KG1 (cell line): ENCODE data around the gene EGFR.

Experiments
- DNase-seq: peaks from one replicate; lab custom pipeline; 2025; lab: John Stamatoyannopoulos, UW

EGFR gene

DNA sequence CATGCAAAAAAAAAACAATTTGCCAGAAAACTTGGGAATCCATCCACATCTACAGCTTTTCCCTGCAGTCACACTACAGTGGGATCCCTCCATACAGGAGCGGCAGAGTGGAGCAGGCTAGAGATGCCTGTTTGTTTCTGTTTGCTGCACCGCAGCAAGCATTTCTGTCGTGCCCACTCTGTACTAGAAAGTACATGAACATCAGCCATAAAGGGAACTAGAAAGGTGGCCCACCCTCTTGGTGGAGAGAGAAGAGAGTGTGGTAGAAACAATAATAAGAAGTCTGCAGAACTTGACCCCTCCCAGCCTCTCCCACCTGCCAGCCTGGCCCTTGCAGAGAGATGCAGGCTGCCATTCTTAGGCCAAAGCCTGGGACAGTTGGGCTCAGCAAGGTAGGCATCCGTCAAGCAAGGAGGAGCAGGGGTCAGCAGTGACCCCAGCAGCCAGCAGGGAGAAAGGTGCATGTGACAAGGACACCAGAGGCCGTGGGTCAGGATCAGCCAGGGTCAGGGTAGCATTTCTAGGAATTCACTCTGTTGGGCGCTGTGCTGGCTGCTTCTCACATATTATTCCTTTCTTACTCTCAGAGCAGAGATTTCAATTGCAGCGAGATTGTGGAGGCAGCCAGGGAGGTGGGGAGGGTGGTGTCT, 171.8 kb downstream of the EGFR start:
- DNase-seq, result no peak

- DNase-seq, result no peak
Measured at GRCh38 chr7:55191161-55191925, 172.5 kb downstream of the EGFR start.

- DNase-seq, result no peak
Measured at GRCh38 chr7:55191926-55192692, 173.3 kb downstream of the EGFR start.

- no peak for DNase-seq
Measured at GRCh38 chr7:55192723-55193122, 173.9 kb downstream of the EGFR start.

DNA sequence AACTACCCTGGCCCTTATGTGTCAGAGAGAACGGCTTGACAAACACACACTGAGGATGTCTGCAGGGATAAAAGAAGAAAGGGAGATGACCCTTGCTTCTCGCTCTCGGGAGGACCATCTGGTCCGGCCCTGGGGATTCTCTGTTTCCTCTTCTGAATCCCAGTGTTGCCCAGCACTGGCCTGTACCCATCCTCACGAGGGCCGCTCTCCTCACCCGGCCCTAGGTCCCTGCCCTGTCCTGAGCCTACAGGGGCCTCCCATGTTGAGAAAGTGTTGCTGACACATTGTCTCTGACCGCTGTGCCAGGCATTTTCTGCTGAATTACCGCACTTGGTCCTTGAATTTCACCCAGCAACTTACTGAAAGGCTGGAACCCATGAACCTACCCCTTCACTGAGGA, 174.4 kb downstream of the EGFR start:
- no peak for DNase-seq

GRCh38 chr7:55194522-55194921, 175.7 kb downstream of the EGFR start:
- no peak for DNase-seq

- no peak for DNase-seq
Measured at GRCh38 chr7:55198634-55199392, 180.0 kb downstream of the EGFR start.

DNA sequence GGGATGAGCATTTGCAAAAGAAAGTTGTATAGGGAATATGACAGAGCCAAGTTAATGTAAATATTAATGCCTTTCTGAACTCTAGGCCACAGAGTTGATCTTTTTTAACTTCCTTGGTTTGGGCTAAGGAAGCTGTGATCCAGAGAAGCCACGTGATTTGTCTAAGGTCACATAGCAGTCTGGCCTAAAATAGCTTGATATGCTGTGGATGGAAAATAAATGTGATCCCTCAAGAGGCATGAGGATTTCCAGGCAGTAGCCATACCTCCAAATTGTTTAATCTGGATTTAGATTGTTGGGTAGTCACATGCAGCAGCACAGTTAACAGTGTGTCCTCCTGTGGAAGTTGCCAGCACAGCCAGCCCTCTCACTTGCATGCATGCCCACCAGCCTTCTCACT, 180.6 kb downstream of the EGFR start:
- DNase-seq, result no peak

DNA sequence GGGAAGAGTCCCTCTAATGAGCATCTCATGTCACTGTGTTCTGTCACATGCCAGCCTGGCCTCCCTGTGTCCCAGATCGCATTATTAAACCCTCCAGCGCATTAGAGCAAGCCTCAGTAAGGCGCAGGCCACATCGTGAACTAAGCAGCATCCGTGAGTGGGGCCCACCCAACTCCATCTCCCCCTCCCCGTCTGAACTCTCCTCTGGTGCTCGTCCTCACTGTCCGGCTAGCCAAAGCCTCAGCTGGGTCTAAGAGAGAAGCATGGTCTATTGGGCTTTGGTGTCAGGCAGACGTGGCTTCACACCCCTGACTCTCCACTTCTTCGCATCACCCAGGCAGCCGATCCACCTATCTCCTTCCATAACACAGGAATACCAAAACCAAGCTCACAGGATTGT, 181.6 kb downstream of the EGFR start:
- DNase-seq, result no peak

DNA sequence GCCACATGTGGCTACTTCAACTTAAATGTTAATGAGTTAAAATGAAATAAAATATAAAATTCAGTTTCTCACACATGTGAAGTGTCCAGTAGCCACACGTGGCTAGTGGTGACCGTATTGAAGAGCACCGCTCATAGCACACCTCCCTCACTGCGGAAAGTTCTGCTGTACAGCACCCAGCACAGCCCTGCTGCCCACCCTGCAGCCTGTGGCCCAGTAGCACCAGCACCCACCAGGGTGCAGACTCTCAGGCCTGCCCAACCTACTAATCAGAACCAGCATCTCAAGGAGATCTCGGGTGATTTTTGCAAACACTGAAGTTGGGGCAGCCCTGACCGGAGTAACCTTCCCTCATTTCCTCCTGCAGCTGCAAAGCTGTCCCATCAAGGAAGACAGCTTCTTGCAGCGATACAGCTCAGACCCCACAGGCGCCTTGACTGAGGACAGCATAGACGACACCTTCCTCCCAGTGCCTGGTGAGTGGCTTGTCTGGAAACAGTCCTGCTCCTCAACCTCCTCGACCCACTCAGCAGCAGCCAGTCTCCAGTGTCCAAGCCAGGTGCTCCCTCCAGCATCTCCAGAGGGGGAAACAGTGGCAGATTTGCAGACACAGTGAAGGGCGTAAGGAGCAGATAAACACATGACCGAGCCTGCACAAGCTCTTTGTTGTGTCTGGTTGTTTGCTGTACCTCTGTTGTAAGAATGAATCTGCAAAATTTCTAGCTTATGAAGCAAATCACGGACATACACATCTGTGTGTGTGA, 183.5 kb downstream of the EGFR start:
- no peak for DNase-seq

DNA sequence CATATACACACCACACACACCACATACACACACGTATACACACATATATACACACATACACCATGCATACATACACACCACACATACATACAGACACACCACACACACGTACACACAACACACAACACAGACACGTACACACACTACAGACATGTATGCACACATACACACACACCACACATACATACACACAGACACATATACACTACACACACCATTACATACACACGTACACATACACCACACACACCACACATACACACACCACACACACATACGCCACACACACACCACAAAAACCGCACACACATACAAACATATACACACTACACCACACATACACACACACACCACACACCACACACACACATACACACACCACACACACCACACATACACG, 184.5 kb downstream of the EGFR start:
- DNase-seq, result no peak

GRCh38 chr7:55205124-55205955, 186.5 kb downstream of the EGFR start:
- DNase-seq, result no peak

- no peak for DNase-seq
Measured at GRCh38 chr7:55206235-55207029, 187.6 kb downstream of the EGFR start.

GRCh38 chr7:55207436-55208125, 188.8 kb downstream of the EGFR start:
- DNase-seq, result no peak

DNA sequence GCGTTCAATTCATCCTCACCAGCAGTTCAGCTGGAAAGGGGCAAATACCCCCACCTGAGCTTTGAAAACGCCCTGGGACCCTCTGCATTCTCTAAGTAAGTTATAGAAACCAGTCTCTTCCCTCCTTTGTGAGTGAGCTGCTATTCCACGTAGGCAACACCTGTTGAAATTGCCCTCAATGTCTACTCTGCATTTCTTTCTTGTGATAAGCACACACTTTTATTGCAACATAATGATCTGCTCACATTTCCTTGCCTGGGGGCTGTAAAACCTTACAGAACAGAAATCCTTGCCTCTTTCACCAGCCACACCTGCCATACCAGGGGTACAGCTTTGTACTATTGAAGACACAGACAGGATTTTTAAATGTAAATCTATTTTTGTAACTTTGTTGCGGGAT, 190.5 kb downstream of the EGFR start:
- no peak for DNase-seq

DNA sequence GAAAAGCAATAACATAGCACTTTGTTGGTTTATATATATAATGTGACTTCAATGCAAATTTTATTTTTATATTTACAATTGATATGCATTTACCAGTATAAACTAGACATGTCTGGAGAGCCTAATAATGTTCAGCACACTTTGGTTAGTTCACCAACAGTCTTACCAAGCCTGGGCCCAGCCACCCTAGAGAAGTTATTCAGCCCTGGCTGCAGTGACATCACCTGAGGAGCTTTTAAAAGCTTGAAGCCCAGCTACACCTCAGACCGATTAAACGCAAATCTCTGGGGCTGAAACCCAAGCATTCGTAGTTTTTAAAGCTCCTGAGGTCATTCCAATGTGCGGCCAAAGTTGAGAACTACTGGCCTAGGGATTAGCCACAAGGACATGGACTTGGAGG, 191.4 kb downstream of the EGFR start:
- no peak for DNase-seq

- no peak for DNase-seq
Measured at GRCh38 chr7:55210716-55211115, 191.9 kb downstream of the EGFR start.

- no peak for DNase-seq
Measured at GRCh38 chr7:55211726-55212125, 192.9 kb downstream of the EGFR start.

DNA sequence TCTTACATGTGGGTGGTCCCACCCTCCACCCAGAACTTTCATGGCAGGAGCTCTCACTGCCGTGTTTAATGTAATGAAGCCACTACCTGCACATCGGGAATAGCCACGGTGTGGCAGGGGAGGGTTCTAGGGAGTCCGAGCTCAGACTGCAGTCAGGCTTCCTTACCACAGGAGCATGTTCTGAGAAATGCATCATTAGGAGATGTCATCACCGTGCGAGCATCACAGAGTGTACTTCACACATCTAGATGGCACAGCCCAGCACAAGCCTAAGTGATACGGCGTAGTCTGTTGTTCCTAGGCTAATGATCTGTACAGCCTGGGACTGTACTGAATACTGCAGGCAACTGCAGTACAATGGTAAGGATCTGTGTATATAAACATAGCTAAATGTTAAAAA, 193.4 kb downstream of the EGFR start:
- no peak for DNase-seq
